Stimulated activated CD4-positive, alpha-beta T cell treated with anti-CD3 and anti-CD28 coated beads, Interleukin-4, amount 100 ng/mL, for 24 hours (primary cell): ENCODE measurements around the gene CDH26.
"Not testable (repeated sequence)": the region's sequence is repeated elsewhere in the genome, so short reads cannot be mapped to it uniquely, and the experiment has no call there.

ENCODE experiments used
- DNase-seq: peaks from one replicate; pipeline ENCODE4 v3.0.0-alpha.2; 2020

Gene CDH26

GRCh38 chr20:60021104-60021503 lies 62.9 kb downstream of the CDH26 start:
- DNase-seq, result no peak

- no peak for DNase-seq
Measured at GRCh38 chr20:60022849-60023248, 64.6 kb downstream of the CDH26 start.

GRCh38 chr20:60024245-60024644 lies 66.0 kb downstream of the CDH26 start:
- no peak for DNase-seq

GRCh38 chr20:60024801-60025200 lies 66.6 kb downstream of the CDH26 start:
- DNase-seq, result no peak

- DNase-seq, result no peak
Measured at GRCh38 chr20:60026010-60026409, 67.8 kb downstream of the CDH26 start.

- no peak for DNase-seq
Measured at GRCh38 chr20:60030471-60030870, 72.2 kb downstream of the CDH26 start.

- DNase-seq, result no peak
Measured at GRCh38 chr20:60031107-60031506, 72.9 kb downstream of the CDH26 start.

GRCh38 chr20:60034231-60035110 lies 76.2 kb downstream of the CDH26 start:
- no peak for DNase-seq

- no peak for DNase-seq
Measured at GRCh38 chr20:60035486-60035885, 77.3 kb downstream of the CDH26 start.

- no peak for DNase-seq
Measured at GRCh38 chr20:60036346-60036745, 78.1 kb downstream of the CDH26 start.

GRCh38 chr20:60036746-60037499 lies 78.7 kb downstream of the CDH26 start:
- DNase-seq, result no peak

GRCh38 chr20:60038400-60039008 lies 80.3 kb downstream of the CDH26 start:
- no peak for DNase-seq

GRCh38 chr20:60039526-60039925 lies 81.3 kb downstream of the CDH26 start:
- DNase-seq, result no peak

GRCh38 chr20:60040471-60041162 lies 82.4 kb downstream of the CDH26 start:
- DNase-seq, result no peak

GRCh38 chr20:60041436-60042165 lies 83.4 kb downstream of the CDH26 start:
- not testable (repeated sequence) for DNase-seq

GRCh38 chr20:60043435-60043834 lies 85.2 kb downstream of the CDH26 start:
- no peak for DNase-seq

GRCh38 chr20:60046011-60046413 lies 87.8 kb downstream of the CDH26 start:
- no peak for DNase-seq

GRCh38 chr20:60046436-60046835 lies 88.2 kb downstream of the CDH26 start:
- DNase-seq, result no peak

GRCh38 chr20:60046860-60047259 lies 88.6 kb downstream of the CDH26 start:
- no peak for DNase-seq

GRCh38 chr20:60048634-60049521 lies 90.7 kb downstream of the CDH26 start:
- no peak for DNase-seq

- DNase-seq, result no peak
Measured at GRCh38 chr20:60049601-60050000, 91.4 kb downstream of the CDH26 start.
